Posterior vena cava (tissue), 2 donors: Measurements from ENCODE around the gene VMA21. TPM values are rescaled to one million over a fixed set of nuclear protein-coding genes. Genes with fewer than 3 reads are reported as not detected.
A peak's percentile ranks its signal among the peaks of the same experiment; 100 is the strongest.

ENCODE experiments used
- DNase-seq: peaks from one replicate; pipeline ENCODE4 v3.0.0-alpha.2; 2020; ENCODE audit warnings: low spot score
- intact Hi-C, 2 donors: fragments of 100-400 bp; cut with DNase I; formaldehyde crosslinking; loops; one replicate each; pipeline versions ENCODE4 v1.14.1 to v1.14.2; 2022 to 2023
- long read RNA-seq, 2 donors: library from polyadenylated mRNA; unstranded; transcript quantifications; one replicate each; pipeline ENCODE4 v2.0.0, GENCODE V29; 2020 to 2021
- total RNA-seq, 2 donors: library from RNA; stranded (reverse); fragmentation: NEBNext Ultra II Directional; extraction: Animal tissue kit (Norgen Biotek cat#: 25700); gene quantifications; one replicate each; pipeline ENCODE4 v1.2.1, GENCODE V29; 2021
- donor health status: DM: yes; HTN: yes; CAD: no.
- donor health status: DM: yes; HTN: yes; CAD: no.

The VMA21 gene
- total RNA-seq: 10 to 100 TPM; 24.8 to 25.1 TPM
- long read RNA-seq, donor 1, partial matches to known transcripts: 0 of 4 reads
- long read RNA-seq, donor 1, other reads (novel, unspliced or antisense): 4 of 4 reads
- long read RNA-seq, donor 2, full-length matches to known transcripts: 6 of 7 reads
- long read RNA-seq, donor 2, partial matches to known transcripts: 0 of 7 reads
- long read RNA-seq, donor 2, other reads (novel, unspliced or antisense): 1 of 7 reads

- intact Hi-C loops: no loop called here
- DNase-seq: peak; percentile 98
Observed at GRCh38 chrX:151396825-151397740, at the start of gene VMA21. TSS of gene VMA21 (plus strand) at chrX:151397206. CDS start at chrX:151397309, 103 bp downstream.

- intact Hi-C loops: no loop called here
- no peak for DNase-seq
Observed at GRCh38 chrX:151359341-151359740, 37.7 kb upstream of the VMA21 start.

GRCh38 chrX:151359931-151360871 is 36.8 kb upstream of the VMA21 start:
- no peak for DNase-seq
- intact Hi-C loops: loop anchor here in 1 of 2 donors (5.0 kb wide), 1 partner anchor 1088 kb away; no protein-coding TSS in a partner anchor

- DNase-seq: no peak
- intact Hi-C loops: loop anchor here in 1 of 2 donors (5.0 kb wide), 1 partner anchor 1091 kb away; no protein-coding TSS in a partner anchor
Observed at GRCh38 chrX:151363316-151363715, 33.7 kb upstream of the VMA21 start.

- intact Hi-C loops: no loop called here
Observed at GRCh38 chrX:151365579-151365978, 31.4 kb upstream of the VMA21 start.

GRCh38 chrX:151370906-151371305 is 26.1 kb upstream of the VMA21 start:
- intact Hi-C loops: no loop called here
- no peak for DNase-seq

More at GRCh38 chrX:151365579-151365978, 31.4 kb upstream of the VMA21 start:
- no peak for DNase-seq

- no peak for DNase-seq
- intact Hi-C loops: no loop called here
Observed at GRCh38 chrX:151384807-151385206, 12.2 kb upstream of the VMA21 start.

- intact Hi-C loops: no loop called here
- DNase-seq: no peak
Observed at GRCh38 chrX:151386838-151387459, 10.1 kb upstream of the VMA21 start.

GRCh38 chrX:151391722-151392121 is 5.3 kb upstream of the VMA21 start:
- DNase-seq: no peak
- intact Hi-C loops: no loop called here

- no peak for DNase-seq
- intact Hi-C loops: no loop called here
Observed at GRCh38 chrX:151393514-151393913, 3.5 kb upstream of the VMA21 start.

- intact Hi-C loops: no loop called here
Observed at GRCh38 chrX:151396042-151396824, 773 bp upstream of the VMA21 start.

GRCh38 chrX:151397741-151398070 is 700 bp downstream of the VMA21 start:
- no peak for DNase-seq
- intact Hi-C loops: no loop called here

More at GRCh38 chrX:151396042-151396824, 773 bp upstream of the VMA21 start:
- DNase-seq: no peak

- intact Hi-C loops: no loop called here
- DNase-seq: no peak
Observed at GRCh38 chrX:151398346-151398745, 1.3 kb downstream of the VMA21 start.

- DNase-seq: no peak
- intact Hi-C loops: no loop called here
Observed at GRCh38 chrX:151402719-151403390, 5.8 kb downstream of the VMA21 start.

GRCh38 chrX:151416579-151416978 is 19.6 kb downstream of the VMA21 start:
- intact Hi-C loops: no loop called here
- DNase-seq: no peak

GRCh38 chrX:151419782-151420181 is 22.8 kb downstream of the VMA21 start:
- DNase-seq: no peak
- intact Hi-C loops: no loop called here

- intact Hi-C loops: no loop called here
- DNase-seq: no peak
Observed at GRCh38 chrX:151424505-151424904, 27.5 kb downstream of the VMA21 start.

- intact Hi-C loops: no loop called here
Observed at GRCh38 chrX:151448509-151448908, 51.5 kb downstream of the VMA21 start.

More at GRCh38 chrX:151448509-151448908, 51.5 kb downstream of the VMA21 start:
- no peak for DNase-seq
